Transverse colon (tissue), 4 donors: ENCODE measurements around the gene LEO1. TPM values are rescaled to one million over a fixed set of nuclear protein-coding genes. Genes with fewer than 3 reads are reported as not detected.

Source experiments
- DNase-seq: peaks from one replicate; pipeline ENCODE4 v3.0.0-alpha.2; 2019
- H3K27ac ChIP-seq, 4 donors: fragments of 200-600 bp; sonication (generic); 2 replicates each; pipeline ENCODE4 v1.5.1; 2016 to 2018; ENCODE audit warnings: inconsistent platforms in 4 of 4
- H3K27me3 ChIP-seq: fragments of 200-600 bp; sonication (generic); 2 replicates; pipeline ENCODE4 v1.5.1; 2017; ENCODE audit warnings: inconsistent platforms
- H3K36me3 ChIP-seq, 4 donors: fragments of 200-600 bp; sonication (generic); 2 replicates each; pipeline ENCODE4 v1.5.1; 2017 to 2019; ENCODE audit warnings: inconsistent platforms in 4 of 4
- H3K4me1 ChIP-seq, 4 donors: fragments of 200-600 bp; sonication (generic); 2 replicates each; pipeline ENCODE4 v1.5.1; 2017 to 2020; ENCODE audit warnings: inconsistent platforms in 4 of 4
- H3K4me3 ChIP-seq, 4 donors: fragments of 200-600 bp; sonication (generic); 1 replicate in 1 of 4; 2 replicates in 3 of 4; pipeline versions ENCODE4 v1.5.1 to v1.6.1; 2017 to 2019; ENCODE audit warnings: inconsistent platforms in 4 of 4
- H3K9me3 ChIP-seq, 2 donors: fragments of 200-600 bp; sonication (generic); 2 replicates each; pipeline ENCODE4 v1.5.1; 2017 to 2019; ENCODE audit warnings: inconsistent platforms in 2 of 2
- CTCF ChIP-seq, 5 experiments: fragments of 200-600 bp in 3 of 5; fragments of 450-650 bp in 2 of 5; sonication (generic) in 3 of 5; IDR thresholded peaks; 1 replicate in 2 of 5; 2 replicates in 3 of 5; pipeline ENCODE4 v1.5.1; 2016 to 2017; ENCODE audit warnings: antibody characterized with exemption in 5 of 5, inconsistent platforms in 3 of 5, mild to moderate bottlenecking in 2 of 5, moderate library complexity in 1 of 5
- EP300 ChIP-seq: sonication (generic); formaldehyde crosslinking; IDR thresholded peaks from one replicate; pipeline ENCODE4 v1.6.1; 2017; ENCODE audit warnings: antibody characterized with exemption, low read depth
- POLR2A ChIP-seq: fragments of 450-650 bp; IDR thresholded peaks from one replicate; pipeline ENCODE4 v1.6.1; 2016; ENCODE audit warnings: antibody characterized with exemption, mild to moderate bottlenecking, moderate library complexity
- POLR2AphosphoS5 ChIP-seq, 3 donors: sonication (generic); formaldehyde crosslinking; IDR thresholded peaks; one replicate each; pipeline ENCODE4 v1.6.1; 2016; ENCODE audit warnings: antibody characterized with exemption in 3 of 3
- WGBS, 2 donors: methylation state at CpG; one replicate each; pipeline ENCODE4 v1.1.5; 2018; ENCODE audit warnings: low coverage in 1 of 2; 5-methylcytosine and 5-hydroxymethylcytosine counted together
- in situ Hi-C, 4 donors: fragments of 200-750 bp; cut with MboI; loops; one replicate each; pipeline versions ENCODE4 v1.15.0 to v1.15.1; 2017; ENCODE audit warnings: low sequenced_read_pairs in 3 of 4, low pct_ligation_motif_present in 1 of 4, low pct_unique_long_range_greater_than_20kb in 1 of 4
- intact Hi-C: fragments of 100-400 bp; cut with DNase I; formaldehyde crosslinking; loops from one replicate; pipeline ENCODE4 v1.15.1; 2023; ENCODE audit warnings: low total_unique reads
- total RNA-seq, 4 donors: library from RNA; depleted of rRNA; stranded (reverse); fragments of >200 nt; gene quantifications; one replicate each; pipeline ENCODE4 v1.1.0, GENCODE V29; 2016

LEO1 gene
- 10 to 100 TPM; 27.2 to 38.2 (median 30.9) TPM for total RNA-seq

DNA sequence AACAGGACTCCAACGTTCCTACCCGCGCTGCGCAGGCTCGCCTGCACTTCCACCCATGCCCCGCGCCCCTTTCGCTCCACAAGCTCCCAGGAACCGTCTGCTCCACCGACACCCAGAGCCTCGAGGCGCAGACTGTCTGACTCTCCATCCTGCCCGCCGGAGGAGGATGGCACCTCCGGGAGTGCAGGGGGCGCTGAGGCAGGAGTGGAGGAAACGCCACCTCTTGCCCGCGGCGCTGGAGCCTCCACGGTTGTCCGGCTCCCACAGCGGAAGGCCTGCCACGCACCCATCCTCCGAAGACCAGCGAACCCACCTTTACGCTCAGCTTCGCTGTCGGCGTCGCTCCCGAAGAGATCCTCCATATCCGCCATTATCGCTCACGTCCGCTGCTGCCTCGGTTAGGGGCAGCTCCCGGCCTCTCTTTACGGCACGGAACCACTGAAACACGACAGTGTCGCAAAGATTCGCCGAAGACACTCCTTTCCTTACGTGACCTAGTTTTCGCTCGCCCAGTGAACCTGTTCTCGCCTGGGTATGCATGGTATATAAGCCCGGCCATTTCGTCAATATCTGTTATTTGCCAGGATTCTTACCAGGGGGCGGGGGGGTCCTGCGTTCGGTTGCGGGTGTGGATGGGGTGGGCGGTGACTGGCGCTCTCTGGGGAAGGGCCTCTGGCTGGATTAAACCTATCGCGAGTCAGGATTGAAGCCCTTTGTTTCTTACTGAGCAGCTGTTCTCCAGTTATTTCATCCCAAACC is at the start of gene LEO1:
Gene LEO1 (minus strand): TSS at position 404 of the 759 bp plus-strand sequence. CDS start 33 bp downstream, at position 371.
- in situ Hi-C loops (loop anchor here in 1 of 4 donors (10.0 kb wide), 1 partner anchor 173 kb away; no protein-coding TSS in a partner anchor), intact Hi-C loops (loop anchor here (5.0 kb wide), 1 partner anchor 211 kb away; no protein-coding TSS in a partner anchor)
- peak; percentile 92 for DNase-seq

DNA sequence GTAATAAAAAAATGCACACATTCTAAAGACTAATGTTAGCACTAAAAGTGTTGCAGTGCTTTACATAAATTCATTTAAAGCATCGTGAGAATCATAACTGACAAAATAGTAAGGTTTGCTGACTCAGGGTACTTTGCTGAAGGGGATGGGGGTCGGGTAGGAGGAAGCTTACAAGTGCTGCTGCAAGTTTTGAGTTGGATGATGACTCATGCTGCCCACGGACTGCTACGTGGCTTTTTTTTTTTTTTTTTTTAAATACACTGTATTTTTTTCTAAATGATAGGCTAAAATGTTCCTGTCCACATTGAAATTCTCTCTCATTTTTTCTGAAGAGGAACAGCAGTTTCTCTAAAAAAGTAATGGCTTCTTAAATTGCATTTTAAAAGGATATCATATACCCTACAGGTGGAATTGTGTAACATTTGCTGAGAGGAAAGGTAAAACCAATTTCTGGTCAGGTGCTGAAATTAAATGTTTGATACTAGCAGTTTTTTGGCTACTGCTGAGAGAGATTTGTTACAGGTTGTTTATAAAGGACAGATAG is 49.6 kb upstream of the LEO1 start:
- peaks cover 9 to 39% (median 32%) of the 10 kb centered on the region in 4 donors for H3K4me1 ChIP-seq
- DNase-seq = peak; percentile 47
- in situ Hi-C loops (no loop called here), intact Hi-C loops (no loop called here)
- H3K9me3 ChIP-seq = no peaks in the 10 kb centered on the region
- no peak for TF ChIP-seq EP300
- no peak for TF ChIP-seq POLR2A
- peak in 2 of 5 experiments; percentile 15 to 43 for TF ChIP-seq CTCF (IDR thresholded peaks at IDR 0.05)
- peak in 1 of 3 donors; percentile 8 for TF ChIP-seq POLR2AphosphoS5 (IDR thresholded peaks at IDR 0.05)
- WGBS, 2 donors = 1 to 4% methylated on average over 4 of the region's 4 CpGs
- H3K36me3 ChIP-seq = no peaks in the 10 kb centered on the region
- H3K27ac ChIP-seq = peak overlapping the region; percentile 94 to 97 (median 96)
- H3K27me3 ChIP-seq = no peaks in the 10 kb centered on the region
- peak overlapping the region in 3 of 4 donors; percentile 52 to 68 (median 57) for H3K4me3 ChIP-seq

More for the DNA sequence above, at the start of gene LEO1:
- WGBS, 2 donors = 1% methylated on average over 56 of the region's 58 CpGs; no CpG with 5 or more reads in 1 of the 2 donors
- TF ChIP-seq CTCF (IDR thresholded peaks at IDR 0.05) = peak; percentile 20 to 63 (median 36)
- TF ChIP-seq POLR2A = peak; percentile 72
- TF ChIP-seq EP300 = no peak
- peak; percentile 81 to 90 (median 85) for TF ChIP-seq POLR2AphosphoS5 (IDR thresholded peaks at IDR 0.05)
- Histone ChIP-seq H3K4me3 (peak within 1 kb of the TSS; percentile 63 to 95 (median 72)), H3K9me3 (peaks cover 8% of the 10 kb centered on the region in 2 donors), H3K36me3 (no peaks in the 10 kb centered on the region), H3K27me3 (no peaks in the 10 kb centered on the region), H3K27ac (peak within 1 kb of the TSS; percentile 90 to 93 (median 91)), H3K4me1 (peaks cover 6 to 19% (median 15%) of the 10 kb centered on the region in 4 donors)

DNA sequence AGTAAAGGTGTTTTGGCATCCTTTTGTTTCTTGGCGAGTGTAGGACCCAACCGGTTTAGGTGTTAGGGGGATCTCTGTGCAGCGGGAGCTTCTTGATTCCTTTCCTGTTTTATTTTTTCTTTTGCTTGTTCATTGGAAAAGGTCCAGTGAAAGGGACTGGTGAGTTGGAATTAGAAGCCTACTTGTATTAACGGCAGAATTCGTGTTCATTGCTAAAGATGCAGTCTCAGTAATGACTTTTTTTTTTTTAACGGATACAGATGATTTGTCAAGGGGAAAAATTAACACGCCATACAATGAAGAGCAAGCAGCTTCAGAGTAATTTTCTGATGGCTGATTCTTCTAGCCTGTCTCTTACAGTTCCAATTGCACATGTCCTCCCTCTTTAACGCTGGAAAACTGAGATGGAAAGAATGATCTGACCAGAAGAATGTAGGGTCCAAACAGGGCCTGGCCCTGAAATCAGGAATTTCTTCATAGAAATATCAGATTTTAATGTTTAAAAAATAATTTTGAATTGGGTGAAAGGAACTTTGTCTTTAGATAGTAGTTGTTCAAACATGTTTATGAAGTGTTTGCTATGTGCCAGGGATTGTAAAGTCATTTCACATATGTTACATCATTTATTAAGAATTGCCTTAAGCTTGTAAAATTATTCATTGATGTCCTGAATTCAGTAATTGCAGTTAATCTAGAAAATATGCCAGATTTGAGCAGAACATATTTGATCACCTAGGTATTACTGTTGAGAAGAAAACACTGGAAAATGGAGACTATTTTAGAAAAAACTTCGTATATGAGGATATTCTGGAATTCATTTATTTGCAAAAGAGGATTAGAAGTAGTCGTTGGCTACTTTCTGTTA is 48.9 kb upstream of the LEO1 start:
- no peaks in the 10 kb centered on the region for H3K27me3 ChIP-seq
- intact Hi-C loops = no loop called here
- TF ChIP-seq POLR2A (no peak), EP300 (no peak), CTCF (IDR thresholded peaks at IDR 0.05) (no peak), POLR2AphosphoS5 (IDR thresholded peaks at IDR 0.05) (no peak)
- H3K36me3 ChIP-seq = no peaks in the 10 kb centered on the region
- peak overlapping the region; percentile 29 to 68 (median 54) for H3K4me3 ChIP-seq
- no peaks in the 10 kb centered on the region for H3K9me3 ChIP-seq
- no peak for DNase-seq
- in situ Hi-C loops = no loop called here
- H3K4me1 ChIP-seq = peaks cover 9 to 36% (median 32%) of the 10 kb centered on the region in 4 donors
- 2 to 3% methylated on average over 9 to 10 of the region's 10 CpGs for WGBS, 2 donors
- peak overlapping the region; percentile 94 to 97 (median 96) for H3K27ac ChIP-seq
